HepG2 (cell line): ENCODE measurements around the gene MAN2A1. TPM values are rescaled to one million over a fixed set of nuclear protein-coding genes. Genes with fewer than 3 reads are reported as not detected.
A peak's percentile ranks its signal among the peaks of the same experiment; 100 is the strongest.

Source experiments
- ATAC-seq: fragments of 200-7000 bp; cut with Tn5 transposase; 3 replicates; pipeline ENCODE4 v1.9.1; 2020; ENCODE audit warnings: mild to moderate bottlenecking, moderate library complexity
- BruUV-seq: library from RNA; stranded (reverse); fragments of 400-500 nt; replicated peaks from 2 replicates; lab custom pipeline; 2021; lab: Mats Ljungman, UMichigan
- CTCF ChIA-PET: fragments of 300-600 bp; formaldehyde crosslinking; extraction: SDS; loops from one replicate; lab custom pipeline; 2021; ENCODE audit warnings: low total read pairs, inconsistent platforms, low intra/inter-chr PET ratio; lab: Yijun Ruan, JAX
- POLR2A ChIA-PET: fragments of 350-600 bp; sonication (Branson Sonifier 250); formaldehyde crosslinking; loops from one replicate; lab custom pipeline; 2020; ENCODE audit warnings: antibody characterized with exemption, inconsistent platforms; lab: Yijun Ruan, JAX
- DNase-seq: peaks from one replicate; pipeline ENCODE4 v3.0.0-alpha.2; 2015; ENCODE audit warnings: low spot score
- FAIRE-seq: peaks from 3 replicates; lab custom pipeline; 2011; peaks lifted over from hg19 to GRCh38; lab: Jason Lieb, UNC
- H2AFZ ChIP-seq: one replicate; pipeline ENCODE4 v1.6.1; 2011; ENCODE audit warnings: low read length, inconsistent platforms
- H3K27ac ChIP-seq: fragments of 300-600 bp; 3 replicates; pipeline ENCODE4 v1.8.0; 2011; ENCODE audit warnings: mixed run types, mild to moderate bottlenecking, mixed read lengths, low read length, inconsistent platforms; ENCODE audit not compliant: insufficient read depth; ENCODE audit errors: extremely low read length
- H3K27me3 ChIP-seq, 2 experiments: fragments of 200-600 bp in 1 of 2; 2 replicates in 1 of 2; 3 replicates in 1 of 2; pipeline versions ENCODE4 v1.6.0 to v1.8.0; 2011; ENCODE audit warnings: low read length in 2 of 2, mild to moderate bottlenecking in 2 of 2, moderate library complexity in 2 of 2, inconsistent platforms in 1 of 2; ENCODE audit not compliant: insufficient read depth in 2 of 2, control insufficient read depth in 1 of 2
- H3K36me3 ChIP-seq, 2 experiments: fragments of 200-600 bp in 1 of 2; replicated peaks in 1 of 2; 2 replicates in 1 of 2; 3 replicates in 1 of 2; pipeline versions ENCODE4 v1.5.1 to v1.8.0; 2011; ENCODE audit warnings: low read length in 2 of 2, inconsistent platforms in 1 of 2; ENCODE audit not compliant: insufficient read depth in 2 of 2, control insufficient read depth in 1 of 2
- H3K4me1 ChIP-seq: 2 replicates; pipeline ENCODE4 v1.5.1; 2012; ENCODE audit warnings: low read length, inconsistent platforms; ENCODE audit not compliant: insufficient read depth
- H3K4me2 ChIP-seq: 2 replicates; pipeline ENCODE4 v1.6.0; 2011; ENCODE audit warnings: low read depth, low read length, inconsistent platforms
- H3K4me3 ChIP-seq, 3 experiments: fragments of 200-600 bp in 1 of 3; sonication (generic), shearing (Covaris generic) in 1 of 3; replicated peaks in 1 of 3; 2 replicates each; pipeline ENCODE4 v1.5.1; 2011 to 2016; ENCODE audit warnings: low read length in 3 of 3, inconsistent platforms in 2 of 3, low read depth in 2 of 3, mild to moderate bottlenecking in 2 of 3, control low read depth in 1 of 3, mixed read lengths in 1 of 3; ENCODE audit not compliant: insufficient read depth in 1 of 3
- H3K79me2 ChIP-seq: one replicate; pipeline ENCODE4 v1.6.1; 2011; ENCODE audit warnings: low read length, inconsistent platforms; ENCODE audit not compliant: insufficient read depth
- H3K9ac ChIP-seq: 2 replicates; pipeline ENCODE4 v1.6.0; 2011; ENCODE audit warnings: mild to moderate bottlenecking, low read depth, low read length, inconsistent platforms; ENCODE audit not compliant: insufficient read depth
- H3K9me3 ChIP-seq: 2 replicates; pipeline ENCODE4 v1.5.1; 2012; ENCODE audit warnings: mild to moderate bottlenecking, low read length
- H4K20me1 ChIP-seq: 2 replicates; pipeline ENCODE4 v1.6.0; 2011; ENCODE audit warnings: inconsistent platforms, mild to moderate bottlenecking, low read length, moderate library complexity; ENCODE audit not compliant: insufficient read depth
- CREB1 ChIP-seq, 2 experiments: fragments of 450-650 bp in 1 of 2; IDR thresholded peaks; 2 replicates each; pipeline ENCODE4 v1.6.1; 2016 to 2017; ENCODE audit warnings: control low read depth in 1 of 2, mild to moderate bottlenecking in 1 of 2, missing compliant biosample characterization in 1 of 2, missing genetic modification characterization in 1 of 2
- CREBL2 ChIP-seq: sonication (generic); formaldehyde crosslinking; IDR thresholded peaks from 2 replicates; pipeline ENCODE4 v1.8.1; 2023; ENCODE audit warnings: missing genetic modification reagents, mild to moderate bottlenecking, borderline replicate concordance
- CTCF ChIP-seq: sonication (generic); formaldehyde crosslinking; IDR thresholded peaks from 2 replicates; pipeline ENCODE4 v1.5.0; 2020; ENCODE audit warnings: mild to moderate bottlenecking, missing genetic modification reagents, moderate library complexity
- HNF4G ChIP-seq, 2 experiments: sonication (generic) in 1 of 2; formaldehyde crosslinking in 1 of 2; IDR thresholded peaks; 2 replicates each; pipeline versions ENCODE4 v1.4.0 to v1.6.1; 2011 to 2020; ENCODE audit warnings: borderline replicate concordance in 2 of 2, low read depth in 2 of 2, mild to moderate bottlenecking in 2 of 2, low read length in 1 of 2, missing genetic modification reagents in 1 of 2, moderate library complexity in 1 of 2
- KLF15 ChIP-seq: sonication (generic); formaldehyde crosslinking; IDR thresholded peaks from 2 replicates; pipeline ENCODE4 v1.8.1; 2023; ENCODE audit warnings: borderline replicate concordance, mild to moderate bottlenecking, inconsistent platforms, missing genetic modification reagents, mixed read lengths
- PRPF4 ChIP-seq: fragments of 200-400 bp; formaldehyde crosslinking; IDR thresholded peaks from 2 replicates; pipeline ENCODE4 v1.6.1; 2016; ENCODE audit warnings: low read length, low read depth; ENCODE audit not compliant: poor library complexity, severe bottlenecking
- TCF12 ChIP-seq, 2 experiments: fragments of 450-650 bp in 1 of 2; sonication (generic) in 1 of 2; formaldehyde crosslinking in 1 of 2; IDR thresholded peaks; 2 replicates each; pipeline versions ENCODE4 v1.6.1 to v1.8.0; 2017 to 2022; ENCODE audit warnings: antibody characterized with exemption in 1 of 2, mild to moderate bottlenecking in 1 of 2, missing genetic modification reagents in 1 of 2, moderate library complexity in 1 of 2
- ZFP36L1 ChIP-seq: sonication (generic); formaldehyde crosslinking; IDR thresholded peaks from 2 replicates; pipeline ENCODE4 v1.8.0; 2022; ENCODE audit warnings: mild to moderate bottlenecking, missing genetic modification reagents, moderate library complexity
- ZNF3 ChIP-seq: IDR thresholded peaks from 2 replicates; pipeline ENCODE4 v1.7.0; 2017; ENCODE audit warnings: inconsistent platforms
- ZNF598 ChIP-seq: sonication (generic); formaldehyde crosslinking; IDR thresholded peaks from 2 replicates; pipeline ENCODE4 v1.5.1; 2020; ENCODE audit warnings: mild to moderate bottlenecking, missing genetic modification reagents, borderline replicate concordance
- ZNF737 ChIP-seq: sonication (generic); formaldehyde crosslinking; IDR thresholded peaks from 2 replicates; pipeline ENCODE4 v1.5.0; 2020; ENCODE audit warnings: missing genetic modification reagents, mild to moderate bottlenecking, borderline replicate concordance
- ZSCAN5A ChIP-seq: sonication (generic); formaldehyde crosslinking; IDR thresholded peaks from 2 replicates; pipeline ENCODE4 v1.8.0; 2022; ENCODE audit warnings: mild to moderate bottlenecking, missing genetic modification reagents, borderline replicate concordance
- ZZZ3 ChIP-seq: sonication (generic); formaldehyde crosslinking; IDR thresholded peaks from 2 replicates; pipeline ENCODE4 v1.4.0; 2020; ENCODE audit warnings: missing genetic modification reagents, mild to moderate bottlenecking, borderline replicate concordance
- WGBS: methylation state at CpG from one replicate; pipeline ENCODE4 v1.1.6; 2017; ENCODE audit warnings: low lambda C conversion rate; 5-methylcytosine and 5-hydroxymethylcytosine counted together
- in situ Hi-C: cut with HindIII; loops from 2 replicates; pipeline ENCODE4 v1.10.0; 2017; ENCODE audit warnings: low pct_unique_long_range_greater_than_20kb; ENCODE audit not compliant: extremely low pct_ligation_motif_present
- intact Hi-C: fragments of 100-400 bp; cut with micrococcal nuclease; formaldehyde crosslinking; loops from one replicate; pipeline ENCODE4 v1.10.0; 2022; ENCODE audit not compliant: unreplicated experiment
- polyA plus RNA-seq, 8 experiments: library from polyadenylated mRNA; depleted of rRNA in 3 of 8; stranded (reverse) in 7 of 8; unstranded in 1 of 8; fragments of >200 nt; fragmentation: Illumina TruSeq in 4 of 8; extraction: Trizol in 4 of 8; gene quantifications; 2 replicates each; pipeline versions ENCODE4 v1.2.1 to v1.2.3, GENCODE V29; 2011 to 2016; ENCODE audit warnings: low read depth in 4 of 8, missing spikeins in 1 of 8, mixed read lengths in 1 of 8; ENCODE audit not compliant: insufficient read depth in 1 of 8
- total RNA-seq, 5 experiments: library from RNA; depleted of rRNA; stranded (reverse); fragments of >200 nt; fragmentation: Illumina TruSeq; extraction: Trizol; gene quantifications; 2 replicates each; pipeline ENCODE4 v1.2.3, GENCODE V29; 2016; ENCODE audit warnings: low read depth in 1 of 5

The MAN2A1 gene
- total and polyA plus RNA-seq, 2 of the 13 experiments (the other 11 are each of a cell fraction or from before 2014, with no cell fraction given): 56.2 to 80.5 TPM

GRCh38 chr5:109691996-109692395 is 2.3 kb downstream of the MAN2A1 start:
- WGBS: 68% methylated on average over 1 of the region's 1 CpG
- peaks cover 65% of the 10 kb centered on the region for H3K79me2 ChIP-seq
- intact Hi-C loops: loop anchor here (2.0 to 5.0 kb wide), 5 partner anchors 60 to 945 kb away; partner anchors contain the start of gene FER
- no peaks in the 10 kb centered on the region; a peak in 1 of 5 replicates for H3K27me3 ChIP-seq
- no peak for FAIRE-seq
- TF ChIP-seq KLF15 (CRISPR knock-in tag) (no peak), ZFP36L1 (no peak), ZSCAN5A (no peak), ZZZ3 (CRISPR knock-in tag) (no peak), CREB1 (IDR thresholded peaks at IDR 0.05) (no peak), CREB1 (CRISPR knock-in tag; IDR thresholded peaks at IDR 0.05) (no peak), CREBL2 (CRISPR knock-in tag) (no peak), HNF4G (IDR thresholded peaks at IDR 0.05; ENCODE audit: borderline replicate concordance, low read depth, low read length) (no peak), HNF4G (CRISPR knock-in tag; IDR thresholded peaks at IDR 0.05; ENCODE audit: borderline replicate concordance, low read depth) (no peak), TCF12 (IDR thresholded peaks at IDR 0.05) (no peak), TCF12 (CRISPR knock-in tag; IDR thresholded peaks at IDR 0.05) (no peak), CTCF (no peak), ZNF598 (CRISPR knock-in tag) (no peak), ZNF3 (CRISPR knock-in tag) (no peak), ZNF737 (CRISPR knock-in tag) (no peak), PRPF4 (no peak)
- no peaks in the 10 kb centered on the region for H3K36me3 ChIP-seq
- no peak overlapping the region for H2AFZ ChIP-seq
- CTCF ChIA-PET: interaction anchor here (0.6 kb wide), 1 partner anchor 933 kb away, joined by 3 read pairs; no protein-coding TSS in a partner anchor
- H4K20me1 ChIP-seq: peaks cover 43% of the 10 kb centered on the region
- in situ Hi-C loops: loop anchor here (5.0 to 25.0 kb wide), 3 partner anchors 310 to 780 kb away; no protein-coding TSS in a partner anchor
- peak overlapping the region; percentile 86; the same call in 1 of the 2 replicates for H3K9ac ChIP-seq
- BruUV-seq: no TSS peak
- H3K4me3 ChIP-seq: peak overlapping the region; percentile 84 to 91 (median 89)
- POLR2A ChIA-PET: no interaction called here
- no peak overlapping the region for H3K27ac ChIP-seq
- peaks cover 62% of the 10 kb centered on the region for H3K4me1 ChIP-seq
- DNase-seq: no peak
- no peak for ATAC-seq
- H3K9me3 ChIP-seq: no peaks in the 10 kb centered on the region
- H3K4me2 ChIP-seq: peak overlapping the region; percentile 78
